Esophagus squamous epithelium (tissue), 5 donors: ENCODE data around the gene MVK. TPM values are rescaled to one million over a fixed set of nuclear protein-coding genes. Genes with fewer than 3 reads are reported as not detected.

Experiments
- DNase-seq: peaks from one replicate; lab custom pipeline; 2025; lab: John Stamatoyannopoulos, UW
- H3K27ac ChIP-seq, 4 donors: fragments of 200-600 bp; sonication (generic); one replicate each; pipeline ENCODE4 v1.5.1; 2016 to 2019; ENCODE audit warnings: mild to moderate bottlenecking in 1 of 4
- H3K27me3 ChIP-seq, 4 donors: fragments of 200-600 bp; sonication (generic); 1 replicate in 3 of 4; 2 replicates in 1 of 4; pipeline versions ENCODE4 v1.5.1 to v1.6.0; 2017 to 2021; ENCODE audit warnings: antibody characterized with exemption in 1 of 4
- H3K36me3 ChIP-seq, 3 donors: fragments of 200-600 bp; sonication (generic); one replicate each; pipeline ENCODE4 v1.5.1; 2016 to 2019
- H3K4me1 ChIP-seq, 3 donors: fragments of 200-600 bp; sonication (generic); one replicate each; pipeline ENCODE4 v1.5.1; 2017 to 2019
- H3K4me3 ChIP-seq, 4 donors: fragments of 200-600 bp; sonication (generic); 1 replicate in 3 of 4; 2 replicates in 1 of 4; pipeline ENCODE4 v1.5.1; 2016 to 2019; ENCODE audit warnings: mild to moderate bottlenecking in 2 of 4, moderate library complexity in 1 of 4
- H3K9me3 ChIP-seq, 3 donors: fragments of 200-600 bp; sonication (generic); one replicate each; pipeline ENCODE4 v1.5.1; 2016 to 2019
- POLR2A ChIP-seq, 4 donors: fragments of 450-650 bp; IDR thresholded peaks; one replicate each; pipeline ENCODE4 v1.6.1; 2017; ENCODE audit warnings: antibody characterized with exemption in 4 of 4, mild to moderate bottlenecking in 4 of 4, moderate library complexity in 3 of 4
- WGBS, 2 donors: methylation state at CpG; one replicate each; pipeline ENCODE4 v1.1.5; 2018; 5-methylcytosine and 5-hydroxymethylcytosine counted together
- intact Hi-C: fragments of 100-400 bp; cut with DNase I; formaldehyde crosslinking; loops from one replicate; pipeline ENCODE4 v1.15.0; 2022
- total RNA-seq, 4 donors: library from RNA; depleted of rRNA; stranded (reverse); fragments of >200 nt; gene quantifications; one replicate each; pipeline ENCODE4 v1.1.0, GENCODE V29; 2016
- TF ChIP-seq, protein P1 (sequence below), 6 experiments: fragments of 450-650 bp in 4 of 6; fragments of 200-600 bp in 2 of 6; sonication (generic) in 2 of 6; IDR thresholded peaks; one replicate each; pipeline ENCODE4 v1.5.1; 2016 to 2019; ENCODE audit warnings: antibody characterized with exemption in 6 of 6, mild to moderate bottlenecking in 4 of 6, moderate library complexity in 4 of 6
- donor health status: DM: yes; HTN: yes; CAD: no.

MVK gene
- total RNA-seq, 4 donors from 2014 or later: 38.9 to 62.6 (median 46.4) TPM

DNA sequence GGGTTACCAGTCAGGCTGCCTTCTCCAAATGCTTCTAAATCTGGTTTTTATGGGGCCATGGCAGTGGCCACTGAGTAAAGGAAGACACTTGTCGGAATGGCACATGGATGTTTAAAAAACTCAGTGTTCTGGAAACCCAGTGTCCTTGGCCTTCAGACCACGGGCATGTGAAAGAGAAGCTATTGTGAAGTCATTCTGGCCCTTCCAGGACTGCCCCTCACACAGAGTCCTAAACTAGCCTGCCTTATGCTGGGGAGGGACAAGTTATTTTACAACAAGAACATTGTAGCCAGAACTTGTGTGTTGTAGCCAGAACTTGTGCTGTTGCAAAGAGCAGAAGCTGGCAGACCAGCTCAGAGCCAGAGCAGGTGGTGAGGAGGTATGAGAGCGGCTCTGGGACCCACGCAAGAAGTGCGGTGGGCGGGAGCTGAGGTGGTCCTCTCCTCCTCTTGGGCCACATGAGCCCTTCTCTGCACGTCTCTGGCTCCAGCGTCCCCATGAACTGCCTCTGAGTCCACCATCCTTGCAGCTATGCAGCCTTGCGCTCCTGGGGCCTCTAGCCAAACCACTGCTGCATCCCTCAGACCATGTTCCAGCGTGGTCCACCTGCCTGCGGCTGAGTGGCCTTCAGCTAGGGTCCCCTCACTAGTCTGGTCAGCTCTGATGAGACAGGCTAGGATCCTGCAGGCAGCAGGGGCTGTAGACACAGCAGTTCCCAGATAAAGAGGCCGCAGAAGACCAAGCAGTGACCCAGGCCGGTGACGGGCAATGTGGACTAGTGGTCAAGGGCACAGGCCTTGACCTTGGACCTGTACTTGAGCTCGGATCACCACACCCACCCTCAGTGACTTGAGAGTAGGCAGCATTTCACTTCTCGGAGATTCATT lies 32.8 kb upstream of the MVK start:
- H3K27ac ChIP-seq: no peak overlapping the region
- intact Hi-C loops: no loop called here
- no peak for DNase-seq
- H3K4me3 ChIP-seq: no peak overlapping the region
- peaks cover 0 to 12% (median 10%) of the 10 kb centered on the region in 3 donors for H3K4me1 ChIP-seq
- H3K9me3 ChIP-seq: no peaks in the 10 kb centered on the region
- TF ChIP-seq, protein P1, sequence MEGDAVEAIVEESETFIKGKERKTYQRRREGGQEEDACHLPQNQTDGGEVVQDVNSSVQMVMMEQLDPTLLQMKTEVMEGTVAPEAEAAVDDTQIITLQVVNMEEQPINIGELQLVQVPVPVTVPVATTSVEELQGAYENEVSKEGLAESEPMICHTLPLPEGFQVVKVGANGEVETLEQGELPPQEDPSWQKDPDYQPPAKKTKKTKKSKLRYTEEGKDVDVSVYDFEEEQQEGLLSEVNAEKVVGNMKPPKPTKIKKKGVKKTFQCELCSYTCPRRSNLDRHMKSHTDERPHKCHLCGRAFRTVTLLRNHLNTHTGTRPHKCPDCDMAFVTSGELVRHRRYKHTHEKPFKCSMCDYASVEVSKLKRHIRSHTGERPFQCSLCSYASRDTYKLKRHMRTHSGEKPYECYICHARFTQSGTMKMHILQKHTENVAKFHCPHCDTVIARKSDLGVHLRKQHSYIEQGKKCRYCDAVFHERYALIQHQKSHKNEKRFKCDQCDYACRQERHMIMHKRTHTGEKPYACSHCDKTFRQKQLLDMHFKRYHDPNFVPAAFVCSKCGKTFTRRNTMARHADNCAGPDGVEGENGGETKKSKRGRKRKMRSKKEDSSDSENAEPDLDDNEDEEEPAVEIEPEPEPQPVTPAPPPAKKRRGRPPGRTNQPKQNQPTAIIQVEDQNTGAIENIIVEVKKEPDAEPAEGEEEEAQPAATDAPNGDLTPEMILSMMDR (IDR thresholded peaks at IDR 0.05): no peak
- no peak for TF ChIP-seq POLR2A (IDR thresholded peaks at IDR 0.05)
- peaks cover 0 to 25% (median 0%) of the 10 kb centered on the region in 3 donors for H3K36me3 ChIP-seq
- no peaks in the 10 kb centered on the region for H3K27me3 ChIP-seq
- WGBS, 2 donors: 85 to 90% methylated on average over 8 to 9 of the region's 16 CpGs

DNA sequence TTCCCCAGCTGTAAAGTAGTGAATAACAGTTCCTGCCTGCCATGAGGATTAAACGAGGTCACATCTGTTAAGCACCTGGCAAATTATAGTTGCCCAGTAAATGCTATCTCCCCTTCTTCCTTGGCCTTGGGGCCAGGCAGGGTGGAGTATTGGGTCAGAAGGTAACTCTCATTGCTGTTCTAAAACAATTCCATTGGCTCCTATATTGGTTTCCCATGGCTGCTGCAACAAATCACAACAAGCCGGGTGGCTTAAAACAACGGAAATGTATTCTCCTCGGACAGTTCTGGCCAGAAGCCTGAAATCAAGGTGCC lies 32.2 kb upstream of the MVK start:
- DNase-seq: no peak
- H3K36me3 ChIP-seq: peaks cover 0 to 19% (median 0%) of the 10 kb centered on the region in 3 donors
- no peaks in the 10 kb centered on the region for H3K9me3 ChIP-seq
- no peak for TF ChIP-seq POLR2A (IDR thresholded peaks at IDR 0.05)
- TF ChIP-seq, protein P1 (IDR thresholded peaks at IDR 0.05): no peak
- WGBS, 2 donors: 48 to 55% methylated on average over 4 of the region's 4 CpGs
- H3K27ac ChIP-seq: no peak overlapping the region
- no peak overlapping the region for H3K4me3 ChIP-seq
- H3K27me3 ChIP-seq: peaks cover 0 to 2% (median 0%) of the 10 kb centered on the region in 4 donors
- H3K4me1 ChIP-seq: peaks cover 0 to 14% (median 10%) of the 10 kb centered on the region in 3 donors
- intact Hi-C loops: no loop called here

- intact Hi-C loops: no loop called here
- no peak for DNase-seq
- TF ChIP-seq POLR2A (IDR thresholded peaks at IDR 0.05): no peak
- TF ChIP-seq, protein P1 (IDR thresholded peaks at IDR 0.05): no peak
- Histone ChIP-seq H3K27ac (no peak overlapping the region), H3K36me3 (peaks cover 0 to 19% (median 0%) of the 10 kb centered on the region in 3 donors), H3K4me1 (peaks cover 0 to 14% (median 10%) of the 10 kb centered on the region in 3 donors), H3K27me3 (peaks cover 0 to 7% (median 0%) of the 10 kb centered on the region in 4 donors), H3K4me3 (no peak overlapping the region), H3K9me3 (no peaks in the 10 kb centered on the region)
- 71 to 73% methylated on average over 2 of the region's 2 CpGs for WGBS, 2 donors
These were observed 31.6 kb upstream of the MVK start for GRCh38 chr12:109542014-109542413.

DNA sequence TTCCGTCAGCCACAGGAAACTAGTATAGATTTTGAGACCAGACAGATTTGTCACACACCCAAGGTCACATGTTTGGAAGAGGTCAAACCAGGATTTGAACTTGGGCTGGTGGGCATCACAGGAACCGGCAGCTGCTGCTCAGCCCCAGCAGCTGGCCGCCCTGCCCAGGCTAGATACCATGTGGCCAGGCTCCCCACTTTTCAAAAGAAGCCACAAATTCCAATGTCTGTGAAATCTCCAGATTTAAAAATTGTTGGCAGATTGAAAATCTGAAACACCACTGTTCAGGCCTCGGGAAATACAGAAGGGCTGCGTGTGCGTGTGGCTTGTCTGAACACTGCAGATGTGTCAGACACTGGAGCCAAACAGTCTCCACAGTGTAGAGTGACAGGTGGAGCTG lies 30.7 kb upstream of the MVK start:
- Histone ChIP-seq H3K27ac (no peak overlapping the region), H3K27me3 (peaks cover 0 to 15% (median 0%) of the 10 kb centered on the region in 4 donors), H3K4me1 (peaks cover 0 to 14% (median 10%) of the 10 kb centered on the region in 3 donors), H3K4me3 (no peak overlapping the region), H3K36me3 (peaks cover 0 to 17% (median 0%) of the 10 kb centered on the region in 3 donors), H3K9me3 (no peaks in the 10 kb centered on the region)
- intact Hi-C loops: no loop called here
- DNase-seq: no peak
- TF ChIP-seq, protein P1 (IDR thresholded peaks at IDR 0.05): no peak
- TF ChIP-seq POLR2A (IDR thresholded peaks at IDR 0.05): no peak
- WGBS, 2 donors: 79 to 83% methylated on average over 3 to 5 of the region's 6 CpGs

- TF ChIP-seq, protein P1 (IDR thresholded peaks at IDR 0.05): no peak
- no peak for TF ChIP-seq POLR2A (IDR thresholded peaks at IDR 0.05)
- H3K4me1 ChIP-seq: peaks cover 0 to 14% (median 10%) of the 10 kb centered on the region in 3 donors
- intact Hi-C loops: no loop called here
These were observed 28.6 kb upstream of the MVK start for GRCh38 chr12:109544955-109545531.

More at GRCh38 chr12:109544955-109545531, 28.6 kb upstream of the MVK start:
- DNase-seq: no peak
- Histone ChIP-seq H3K27me3 (peaks cover 0 to 36% (median 0%) of the 10 kb centered on the region in 4 donors), H3K9me3 (no peaks in the 10 kb centered on the region), H3K27ac (no peak overlapping the region), H3K4me3 (no peak overlapping the region), H3K36me3 (peaks cover 0 to 8% (median 0%) of the 10 kb centered on the region in 3 donors)
- WGBS, 2 donors: 21% methylated on average over 4 of the region's 7 CpGs; no CpG with 5 or more reads in 1 of the 2 donors
